Measurements from ENCODE around the gene GDA. TPM values are rescaled to one million over a fixed set of nuclear protein-coding genes. Genes with fewer than 3 reads are reported as not detected.
A peak's percentile ranks its signal among the peaks of the same experiment; 100 is the strongest.

Gene GDA
- total RNA-seq, 6 experiments from 2014 or later = 26.8 to 69.6 (median 45.3) TPM

GRCh38 chr9:72247549-72247948 lies 98.3 kb downstream of the GDA start:
- Histone ChIP-seq H3K4me3 (no peak overlapping the region), H3K27ac (no peak overlapping the region), H3K36me3 (peaks cover 0 to 46% (median 0%) of the 10 kb centered on the region in 4 donors), H3K9me3 (no peaks in the 10 kb centered on the region), H3K4me1 (peaks cover 0 to 4% (median 0%) of the 10 kb centered on the region in 4 donors), H3K27me3 (no peaks in the 10 kb centered on the region)
- 97% methylated on average over 3 of the region's 3 CpGs for WGBS (ENCODE audit: insufficient coverage, low coverage, low lambda C conversion rate, missing lambda C conversion rate)
- DNase-seq = no peak
- TF ChIP-seq POLR2A (IDR thresholded peaks at IDR 0.05) = no peak
- no peak for TF ChIP-seq CTCF (IDR thresholded peaks at IDR 0.05)
- intact Hi-C loops (cut with DNase I) = no loop called here
- no peak for ATAC-seq

GRCh38 chr9:72251589-72251988 lies 102.3 kb downstream of the GDA start:
- WGBS (ENCODE audit: insufficient coverage, low coverage, low lambda C conversion rate, missing lambda C conversion rate) = 80% methylated on average over 1 of the region's 1 CpG
- TF ChIP-seq CTCF (IDR thresholded peaks at IDR 0.05) (no peak), POLR2A (IDR thresholded peaks at IDR 0.05) (no peak)
- Histone ChIP-seq H3K4me3 (no peak overlapping the region), H3K36me3 (peaks cover 0 to 35% (median 0%) of the 10 kb centered on the region in 4 donors), H3K9me3 (no peaks in the 10 kb centered on the region), H3K27me3 (no peaks in the 10 kb centered on the region), H3K27ac (no peak overlapping the region), H3K4me1 (peaks cover 0 to 4% (median 0%) of the 10 kb centered on the region in 4 donors)
- ATAC-seq (no peak), DNase-seq (no peak)
- intact Hi-C loops (cut with DNase I) = no loop called here

- intact Hi-C loops (cut with DNase I) = no loop called here
- H3K27me3 ChIP-seq = no peaks in the 10 kb centered on the region
- H3K9me3 ChIP-seq = no peaks in the 10 kb centered on the region
- ATAC-seq = peak in 1 of 4 donors; percentile 19
- peaks cover 0 to 19% (median 0%) of the 10 kb centered on the region in 4 donors for H3K36me3 ChIP-seq
- no peak for DNase-seq
- no peak overlapping the region for H3K4me3 ChIP-seq
- H3K27ac ChIP-seq = no peak overlapping the region
- 48% methylated on average over 3 of the region's 3 CpGs for WGBS (ENCODE audit: insufficient coverage, low coverage, low lambda C conversion rate, missing lambda C conversion rate)
- TF ChIP-seq POLR2A (IDR thresholded peaks at IDR 0.05) (no peak), CTCF (IDR thresholded peaks at IDR 0.05) (no peak)
- peaks cover 0 to 2% (median 0%) of the 10 kb centered on the region in 4 donors for H3K4me1 ChIP-seq
Observed at GRCh38 chr9:72254901-72255545, 105.8 kb downstream of the GDA start.

GRCh38 chr9:72255569-72255968 lies 106.3 kb downstream of the GDA start:
- 83% methylated on average over 4 of the region's 4 CpGs for WGBS (ENCODE audit: insufficient coverage, low coverage, low lambda C conversion rate, missing lambda C conversion rate)
- TF ChIP-seq POLR2A (IDR thresholded peaks at IDR 0.05) (no peak), CTCF (IDR thresholded peaks at IDR 0.05) (no peak)
- intact Hi-C loops (cut with DNase I) = no loop called here
- no peaks in the 10 kb centered on the region for H3K9me3 ChIP-seq
- ATAC-seq (no peak), DNase-seq (no peak)
- H3K4me3 ChIP-seq = no peak overlapping the region
- H3K27me3 ChIP-seq = no peaks in the 10 kb centered on the region
- H3K4me1 ChIP-seq = no peaks in the 10 kb centered on the region
- H3K36me3 ChIP-seq = peaks cover 0 to 18% (median 0%) of the 10 kb centered on the region in 4 donors
- H3K27ac ChIP-seq = no peak overlapping the region

All from right lobe of liver (tissue), 6 donors.